Neutrophil (primary cell): ENCODE data around the gene FBXO21.

Experiments used
- H3K27ac ChIP-seq: fragments of 200-600 bp; sonication (generic); 2 replicates; pipeline ENCODE4 v1.5.1; 2016; ENCODE audit warnings: mild to moderate bottlenecking, moderate library complexity
- H3K27me3 ChIP-seq: fragments of 200-600 bp; sonication (generic); 2 replicates; pipeline ENCODE4 v1.6.0; 2016; ENCODE audit warnings: mild to moderate bottlenecking
- H3K36me3 ChIP-seq: fragments of 200-600 bp; sonication (generic); 2 replicates; pipeline ENCODE4 v1.5.1; 2017
- H3K4me1 ChIP-seq, 2 experiments: fragments of 200-600 bp in 1 of 2; sonication (generic) in 1 of 2; 1 replicate in 1 of 2; 2 replicates in 1 of 2; pipeline versions ENCODE4 v1.5.1 to v1.6.1; 2013 to 2016; ENCODE audit warnings: low read depth in 1 of 2, low read length in 1 of 2, mild to moderate bottlenecking in 1 of 2, moderate library complexity in 1 of 2; ENCODE audit not compliant: control insufficient read depth in 1 of 2, insufficient read depth in 1 of 2
- H3K4me3 ChIP-seq, 2 experiments: fragments of 200-600 bp in 1 of 2; sonication (generic) in 1 of 2; 1 replicate in 1 of 2; 2 replicates in 1 of 2; pipeline ENCODE4 v1.5.1; 2013 to 2016; ENCODE audit warnings: low read depth in 1 of 2, low read length in 1 of 2, mild to moderate bottlenecking in 1 of 2, moderate library complexity in 1 of 2
- H3K9me3 ChIP-seq: fragments of 200-600 bp; sonication (generic); 2 replicates; pipeline ENCODE4 v1.5.1; 2016
- CTCF ChIP-seq: fragments of 200-600 bp; sonication (generic); IDR thresholded peaks from 2 replicates; pipeline ENCODE4 v1.5.1; 2016; ENCODE audit warnings: antibody characterized with exemption

Gene FBXO21

GRCh38 chr12:117190210-117190781, at the start of gene FBXO21:
FBXO21 (minus strand) TSS chr12:117190470; CDS start chr12:117190456, 14 bp downstream.
- peak within 1 kb of the TSS; percentile 64 to 77 for H3K4me3 ChIP-seq
- TF ChIP-seq CTCF, result no peak
- peaks cover 12% of the 10 kb centered on the region for H3K36me3 ChIP-seq
- H3K27me3 ChIP-seq, result peaks cover 52% of the 10 kb centered on the region
- no peak within 1 kb of the TSS for H3K27ac ChIP-seq
- H3K9me3 ChIP-seq, result no peaks in the 10 kb centered on the region
- H3K4me1 ChIP-seq, result peaks cover 6 to 8% of the 10 kb centered on the region in 2 experiments

DNA sequence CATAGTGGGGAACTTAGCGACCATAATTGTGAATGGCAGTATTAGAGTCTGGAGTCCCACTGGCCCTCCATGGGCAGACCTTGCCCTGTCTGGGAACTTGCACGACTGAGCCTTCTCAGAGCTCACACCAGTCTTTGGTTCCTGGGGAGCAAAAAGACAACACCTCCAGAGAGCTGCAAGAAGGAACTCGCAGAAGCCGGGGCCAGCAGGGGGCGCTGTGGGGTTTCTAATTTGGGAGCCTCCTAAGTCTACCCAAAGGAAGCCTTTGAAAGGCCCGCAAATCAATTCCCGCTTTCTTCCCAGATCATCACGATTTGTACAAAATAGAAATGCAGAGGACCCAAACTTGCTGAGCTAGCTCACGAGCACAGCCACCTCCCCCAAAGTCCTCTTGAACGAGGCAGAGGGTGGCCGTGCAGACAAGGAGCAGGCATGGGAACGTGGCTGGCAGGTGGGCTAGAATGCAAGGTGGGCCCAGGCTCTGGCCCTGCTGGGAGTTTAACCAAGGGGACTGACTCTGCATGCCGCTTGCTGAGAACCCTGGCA, 46.3 kb upstream of the FBXO21 start:
- Histone ChIP-seq H3K27me3 (peaks cover 34% of the 10 kb centered on the region), H3K4me1 (no peaks in the 10 kb centered on the region), H3K36me3 (no peaks in the 10 kb centered on the region), H3K9me3 (no peaks in the 10 kb centered on the region), H3K27ac (no peak overlapping the region), H3K4me3 (no peak overlapping the region)
- TF ChIP-seq CTCF, result peak; percentile 52

DNA sequence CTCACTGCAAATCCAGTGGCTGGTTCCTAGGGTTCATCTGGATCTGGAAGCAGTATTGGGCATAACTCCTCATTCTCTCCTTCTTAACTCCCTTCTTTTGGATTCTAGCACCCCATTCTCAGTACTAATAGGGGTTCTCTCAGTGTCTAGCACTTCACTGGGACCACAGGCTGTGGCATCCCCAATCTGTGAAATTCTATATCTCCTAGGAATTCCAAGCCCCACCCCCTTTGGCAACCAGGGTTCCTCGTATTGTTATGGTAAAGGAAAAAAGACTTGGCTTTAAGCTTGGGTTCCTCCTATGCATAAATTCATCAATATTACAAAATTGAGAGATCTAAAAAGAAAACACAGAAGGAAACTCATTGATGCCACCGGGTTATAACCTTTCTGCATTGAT, 45.0 kb upstream of the FBXO21 start:
- Histone ChIP-seq H3K27ac (no peak overlapping the region), H3K9me3 (no peaks in the 10 kb centered on the region), H3K36me3 (no peaks in the 10 kb centered on the region), H3K27me3 (peaks cover 34% of the 10 kb centered on the region), H3K4me1 (no peaks in the 10 kb centered on the region), H3K4me3 (no peak overlapping the region)
- no peak for TF ChIP-seq CTCF

- no peak for TF ChIP-seq CTCF
- Histone ChIP-seq H3K4me3 (no peak overlapping the region), H3K27me3 (peaks cover 34% of the 10 kb centered on the region), H3K9me3 (no peaks in the 10 kb centered on the region), H3K27ac (no peak overlapping the region), H3K4me1 (no peaks in the 10 kb centered on the region), H3K36me3 (no peaks in the 10 kb centered on the region)
These were observed 44.2 kb upstream of the FBXO21 start for GRCh38 chr12:117234441-117234840.

- Histone ChIP-seq H3K4me3 (no peak overlapping the region), H3K36me3 (no peaks in the 10 kb centered on the region), H3K27me3 (peaks cover 25% of the 10 kb centered on the region), H3K27ac (no peak overlapping the region), H3K4me1 (no peaks in the 10 kb centered on the region), H3K9me3 (no peaks in the 10 kb centered on the region)
- no peak for TF ChIP-seq CTCF
These were observed 41.5 kb upstream of the FBXO21 start for GRCh38 chr12:117231750-117232149.
